K562 (cell line): Measurements from ENCODE around the gene ITM2A. TPM values are rescaled to one million over a fixed set of nuclear protein-coding genes. Genes with fewer than 3 reads are reported as not detected.

ENCODE experiments used
- ATAC-seq: fragments of 200-7000 bp; cut with Tn5 transposase; 3 replicates; pipeline ENCODE4 v1.9.1; 2020; ENCODE audit warnings: moderate library complexity
- BruUV-seq: library from RNA; stranded (reverse); fragments of 400-500 nt; replicated peaks from 2 replicates; lab custom pipeline; 2021; lab: Mats Ljungman, UMichigan
- CTCF ChIA-PET: fragments of 300-600 bp; formaldehyde crosslinking; extraction: SDS; loops from one replicate; lab custom pipeline; 2021; ENCODE audit warnings: low intra/inter-chr PET ratio; lab: Yijun Ruan, JAX
- POLR2A ChIA-PET: fragments of 300-600, 350-650 bp; sonication (Branson Sonifier 250); formaldehyde crosslinking; extraction: SDS; loops from one replicate; lab custom pipeline; 2021; ENCODE audit warnings: antibody characterized with exemption, inconsistent platforms; lab: Yijun Ruan, JAX
- DNase-seq, 4 experiments: peaks; one replicate each; pipeline versions ENCODE4 v3.0.0 to v3.0.0-alpha.2; 2011 to 2018; ENCODE audit warnings: low spot score in 3 of 4, mixed read lengths in 3 of 4; ENCODE audit errors: extremely low read depth in 1 of 4
- FAIRE-seq: peaks from 2 replicates; lab custom pipeline; 2011; peaks lifted over from hg19 to GRCh38; lab: Jason Lieb, UNC
- H2AFZ ChIP-seq: 2 replicates; pipeline ENCODE4 v1.6.0; 2011; ENCODE audit warnings: low read depth, low read length, control low read depth, inconsistent platforms
- H3K27ac ChIP-seq: fragments of 200-600 bp; 3 replicates; pipeline ENCODE4 v1.8.0; 2011; ENCODE audit warnings: low read depth, mild to moderate bottlenecking, control low read depth, inconsistent platforms, low read length, moderate library complexity, mixed read lengths; ENCODE audit errors: extremely low read depth
- H3K27me3 ChIP-seq, 2 experiments: fragments of 300-600 bp in 1 of 2; 2 replicates in 1 of 2; 3 replicates in 1 of 2; pipeline versions ENCODE4 v1.6.0 to v1.8.0; 2011; ENCODE audit warnings: inconsistent platforms in 2 of 2, low read length in 2 of 2, mild to moderate bottlenecking in 1 of 2, mixed read lengths in 1 of 2, moderate library complexity in 1 of 2; ENCODE audit not compliant: control insufficient read depth in 2 of 2, insufficient read depth in 2 of 2
- H3K36me3 ChIP-seq: fragments of 300-600 bp; 3 replicates; pipeline ENCODE4 v1.8.0; 2011; ENCODE audit warnings: mild to moderate bottlenecking, low read length, inconsistent platforms; ENCODE audit not compliant: control insufficient read depth, insufficient read depth
- H3K4me1 ChIP-seq, 2 experiments: fragments of 200-600 bp in 1 of 2; replicated peaks in 1 of 2; 2 replicates in 1 of 2; 3 replicates in 1 of 2; pipeline versions ENCODE4 v1.5.1 to v1.8.0; 2011; ENCODE audit warnings: inconsistent platforms in 2 of 2, low read length in 2 of 2, mild to moderate bottlenecking in 1 of 2, mixed read lengths in 1 of 2, moderate library complexity in 1 of 2; ENCODE audit not compliant: control insufficient read depth in 2 of 2, insufficient read depth in 2 of 2
- H3K4me2 ChIP-seq: 2 replicates; pipeline ENCODE4 v1.6.1; 2011; ENCODE audit warnings: low read length, control low read depth, inconsistent platforms, mixed read lengths; ENCODE audit not compliant: insufficient read depth
- H3K4me3 ChIP-seq: fragments of 200-600 bp; sonication (generic), shearing (Covaris generic); 2 replicates; pipeline ENCODE4 v1.5.1; 2016; ENCODE audit warnings: control low read depth, inconsistent platforms
- H3K79me2 ChIP-seq: fragments of 200-600 bp; 3 replicates; pipeline ENCODE4 v1.8.0; 2011; ENCODE audit warnings: low read length, inconsistent platforms; ENCODE audit not compliant: control insufficient read depth, insufficient read depth
- H3K9ac ChIP-seq, 2 experiments: 2 replicates each; pipeline versions ENCODE4 v1.6.0 to v1.6.1; 2011; ENCODE audit warnings: low read depth in 2 of 2, low read length in 2 of 2, control low read depth in 1 of 2, inconsistent platforms in 1 of 2, mild to moderate bottlenecking in 1 of 2, mixed read lengths in 1 of 2; ENCODE audit not compliant: insufficient read depth in 1 of 2
- H3K9me1 ChIP-seq: one replicate; pipeline ENCODE4 v1.6.0; 2011; ENCODE audit warnings: inconsistent platforms, mild to moderate bottlenecking, low read length, moderate library complexity; ENCODE audit not compliant: control insufficient read depth, insufficient read depth
- H3K9me3 ChIP-seq: replicated peaks from 2 replicates; pipeline ENCODE4 v1.5.1; 2011; ENCODE audit warnings: low read depth, low read length, inconsistent platforms; ENCODE audit not compliant: control insufficient read depth, insufficient read depth
- H4K20me1 ChIP-seq: replicated peaks from 2 replicates; pipeline ENCODE4 v1.6.1; 2011; ENCODE audit warnings: low read length, inconsistent platforms, mixed read lengths; ENCODE audit not compliant: control insufficient read depth, insufficient read depth
- EWSR1 ChIP-seq: fragments of 450-650 bp; IDR thresholded peaks from 2 replicates; pipeline ENCODE4 v1.6.1; 2018; ENCODE audit warnings: borderline replicate concordance, mild to moderate bottlenecking, low read depth, moderate library complexity; ENCODE audit not compliant: partially characterized antibody
- FOXJ2 ChIP-seq: fragments of 200-800 bp; sonication (Bioruptor generic); IDR thresholded peaks from 2 replicates; pipeline ENCODE4 v1.6.1; 2016; ENCODE audit warnings: missing genetic modification characterization, missing compliant biosample characterization
- HLTF ChIP-seq: fragments of 450-650 bp; IDR thresholded peaks from 2 replicates; pipeline ENCODE4 v1.6.1; 2016
- ID3 ChIP-seq, 2 experiments: fragments of 250-450 bp in 1 of 2; fragments of 450-650 bp in 1 of 2; sonication (Bioruptor Pico) in 1 of 2; IDR thresholded peaks; 2 replicates each; pipeline versions ENCODE4 v1.6.1 to v1.8.0; 2016 to 2021; ENCODE audit warnings: mild to moderate bottlenecking in 2 of 2, moderate library complexity in 2 of 2, missing compliant biosample characterization in 1 of 2, missing genetic modification characterization in 1 of 2
- ILF3 ChIP-seq: fragments of 450-650 bp; IDR thresholded peaks from 2 replicates; pipeline ENCODE4 v1.6.1; 2018; ENCODE audit warnings: antibody characterized with exemption, mild to moderate bottlenecking, moderate library complexity, borderline replicate concordance
- KDM1A ChIP-seq, 2 experiments: fragments of 450-650 bp; IDR thresholded peaks; 2 replicates each; pipeline ENCODE4 v1.6.1; 2016; ENCODE audit warnings: mild to moderate bottlenecking in 2 of 2
- MAZ ChIP-seq, 2 experiments: fragments of 450-650 bp in 1 of 2; sonication (generic) in 1 of 2; formaldehyde crosslinking; IDR thresholded peaks in 1 of 2; conservative IDR thresholded peaks in 1 of 2; 2 replicates each; pipeline versions ENCODE4 v1.4.0 to v1.5.0; 2020; ENCODE audit warnings: mild to moderate bottlenecking in 1 of 2, missing genetic modification reagents in 1 of 2
- OTX1 ChIP-seq: fragments of 450-650 bp; formaldehyde crosslinking; IDR thresholded peaks from 2 replicates; pipeline ENCODE4 v1.4.0; 2022; ENCODE audit warnings: mild to moderate bottlenecking
- RBM39 ChIP-seq: fragments of 200-400 bp; formaldehyde crosslinking; optimal IDR thresholded peaks from 2 replicates; pipeline ENCODE3; 2018; ENCODE audit warnings: low read depth, low read length
- SIN3B ChIP-seq: fragments of 450-650 bp; IDR thresholded peaks from 2 replicates; pipeline ENCODE4 v1.6.1; 2017; ENCODE audit warnings: low read depth, mild to moderate bottlenecking, moderate library complexity
- ZKSCAN8 ChIP-seq: fragments of 200-800 bp; sonication (Bioruptor generic); IDR thresholded peaks from 2 replicates; pipeline ENCODE4 v1.6.1; 2016; ENCODE audit warnings: missing genetic modification characterization, missing compliant biosample characterization
- ZNF347 ChIP-seq: fragments of 450-650 bp; formaldehyde crosslinking; IDR thresholded peaks from 2 replicates; pipeline ENCODE4 v1.4.0; 2020; ENCODE audit warnings: low read depth, mild to moderate bottlenecking, moderate library complexity
- ZNF41 ChIP-seq: fragments of 250-450 bp; sonication (Bioruptor Pico); conservative IDR thresholded peaks from 2 replicates; pipeline ENCODE4 v1.4.0; 2020; ENCODE audit warnings: mild to moderate bottlenecking
- WGBS: fragments of 100-300 bp; shearing (Covaris generic); methylation state at CpG from one replicate; pipeline ENCODE4 v1.1.6; 2016; ENCODE audit warnings: low coverage, mixed read lengths; ENCODE audit not compliant: insufficient coverage; ENCODE audit errors: missing lambda C conversion rate; 5-methylcytosine and 5-hydroxymethylcytosine counted together
- in situ Hi-C: fragments of 300-500 bp; cut with MboI; formaldehyde crosslinking; loops from 4 replicates; pipeline ENCODE4 v1.15.0; 2018; ENCODE audit warnings: inconsistent platforms, mixed read lengths
- intact Hi-C: fragments of 100-400 bp; cut with micrococcal nuclease; formaldehyde crosslinking; loops from 2 replicates; pipeline ENCODE4 v1.14.2; 2022
- polyA plus RNA-seq, 8 experiments: library from polyadenylated mRNA; depleted of rRNA in 4 of 8; stranded (reverse) in 5 of 8; unstranded in 3 of 8; fragments of >200 nt; fragmentation: Nextera tagmentation in 2 of 8; fragmentation: Illumina TruSeq in 1 of 8; extraction: Ambion mirVana in 2 of 8; extraction: Trizol in 1 of 8; gene quantifications; 2 replicates each; pipeline versions ENCODE4 v1.2.1 to v1.2.3, GENCODE V29; 2011 to 2014; ENCODE audit warnings: inconsistent platforms in 1 of 8, missing spikeins in 1 of 8
- total RNA-seq, 7 experiments: library from RNA; depleted of rRNA in 6 of 7; stranded (reverse); fragments of >200 nt in 6 of 7; fragmentation: Illumina TruSeq in 2 of 7; extraction: Trizol in 2 of 7; gene quantifications; 2 replicates each; pipeline versions ENCODE4 v1.2.1 to v1.2.3, GENCODE V29; 2011 to 2021; ENCODE audit warnings: low replicate concordance in 1 of 7
- TF ChIP-seq, protein P1 (sequence below): sonication (generic); formaldehyde crosslinking; IDR thresholded peaks from 2 replicates; pipeline ENCODE4 v1.9.0; 2022; ENCODE audit warnings: mild to moderate bottlenecking, missing genetic modification reagents

The ITM2A gene
- total and polyA plus RNA-seq, 9 of the 15 experiments (the other 6 are each of a cell fraction or from before 2014, with no cell fraction given): 29.4 to 117 (median 57.4) TPM

DNA sequence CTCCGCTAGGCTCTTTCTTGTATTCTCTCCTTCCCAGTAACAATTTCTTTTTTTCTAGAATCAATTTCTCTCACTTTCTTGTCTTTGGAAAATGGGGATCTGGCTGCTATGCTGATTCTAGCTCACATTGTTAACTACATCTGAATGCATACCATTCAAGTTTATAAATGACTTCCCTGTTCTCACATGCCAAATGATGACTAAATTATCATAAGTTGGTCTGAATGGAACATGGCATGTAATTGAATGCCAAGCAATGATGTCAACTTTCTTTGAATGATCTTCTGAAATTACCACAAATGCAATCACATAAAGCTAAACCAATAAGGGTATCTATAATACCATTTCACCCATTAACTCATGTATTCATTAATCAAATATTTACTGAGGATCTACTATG, 2.7 kb upstream of the ITM2A start:
- Histone ChIP-seq H3K79me2 (peaks cover 18% of the 10 kb centered on the region), H3K36me3 (no peaks in the 10 kb centered on the region), H4K20me1 (no peaks in the 10 kb centered on the region), H2AFZ (no peak overlapping the region), H3K4me1 (no peaks in the 10 kb centered on the region; a peak in 2 of 5 replicates), H3K9ac (no peak overlapping the region), H3K9me3 (no peaks in the 10 kb centered on the region), H3K9me1 (no peaks in the 10 kb centered on the region), H3K4me2 (no peak overlapping the region), H3K27me3 (no peaks in the 10 kb centered on the region), H3K4me3 (no peak overlapping the region), H3K27ac (no peak overlapping the region)
- TF ChIP-seq OTX1 (CRISPR knock-in tag) (no peak), ILF3 (no peak), EWSR1 (no peak)
- TF ChIP-seq, protein P1, sequence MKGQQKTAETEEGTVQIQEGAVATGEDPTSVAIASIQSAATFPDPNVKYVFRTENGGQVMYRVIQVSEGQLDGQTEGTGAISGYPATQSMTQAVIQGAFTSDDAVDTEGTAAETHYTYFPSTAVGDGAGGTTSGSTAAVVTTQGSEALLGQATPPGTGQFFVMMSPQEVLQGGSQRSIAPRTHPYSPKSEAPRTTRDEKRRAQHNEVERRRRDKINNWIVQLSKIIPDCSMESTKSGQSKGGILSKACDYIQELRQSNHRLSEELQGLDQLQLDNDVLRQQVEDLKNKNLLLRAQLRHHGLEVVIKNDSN: no peak
- no peak for ATAC-seq
- POLR2A ChIA-PET: no interaction called here
- intact Hi-C loops: loop anchor here (5.0 kb wide), 1 partner anchor 42 kb away; no protein-coding TSS in a partner anchor
- DNase-seq: no peak
- BruUV-seq: no TSS peak
- CTCF ChIA-PET: no interaction called here
- no peak for FAIRE-seq
- in situ Hi-C loops: no loop called here
- whole genome bisulfite sequencing: 55% methylated on average over 1 of the region's 1 CpG

DNA sequence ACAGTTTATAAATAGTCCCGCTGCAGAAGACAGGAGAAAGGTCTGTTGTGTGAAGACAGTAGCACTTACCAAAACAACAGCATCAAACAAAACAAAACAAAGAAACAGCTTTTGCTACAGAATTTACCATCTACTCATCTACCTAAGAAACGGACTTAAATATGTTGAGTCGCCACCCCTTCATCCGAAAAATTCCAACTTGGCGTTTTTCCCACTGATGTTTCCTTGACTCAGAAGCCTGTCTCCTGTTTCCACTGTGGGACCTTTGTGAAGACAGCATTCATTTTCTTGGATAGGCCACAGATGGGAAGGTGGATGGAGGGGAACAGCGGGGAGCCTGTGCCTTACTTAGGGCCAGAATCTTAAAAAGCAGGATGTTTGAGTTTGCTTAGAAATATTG, 1.3 kb upstream of the ITM2A start:
- H4K20me1 ChIP-seq: no peaks in the 10 kb centered on the region
- no peaks in the 10 kb centered on the region; a peak in 2 of 5 replicates for H3K4me1 ChIP-seq
- H3K79me2 ChIP-seq: peaks cover 31% of the 10 kb centered on the region
- POLR2A ChIA-PET: interaction anchor here (1.2 kb wide), 1 partner anchor 43 kb away, joined by 3 read pairs; no protein-coding TSS in a partner anchor
- H3K27me3 ChIP-seq: no peaks in the 10 kb centered on the region
- no peak overlapping the region for H3K9ac ChIP-seq
- peak overlapping the region; percentile 66 for H2AFZ ChIP-seq
- no peaks in the 10 kb centered on the region for H3K9me3 ChIP-seq
- no peak overlapping the region for H3K4me2 ChIP-seq
- peak overlapping the region; percentile 78; the same call in 2 of the 3 replicates for H3K27ac ChIP-seq
- WGBS: 42% methylated on average over 6 of the region's 6 CpGs
- no peaks in the 10 kb centered on the region for H3K36me3 ChIP-seq
- in situ Hi-C loops (no loop called here), intact Hi-C loops (loop anchor here (5.0 kb wide), 1 partner anchor 44 kb away; no protein-coding TSS in a partner anchor)
- H3K4me3 ChIP-seq: no peak overlapping the region
- CTCF ChIA-PET: no interaction called here
- no peak for FAIRE-seq
- no peak for ATAC-seq
- no peaks in the 10 kb centered on the region for H3K9me1 ChIP-seq
- no peak for DNase-seq
- BruUV-seq: no TSS peak
- TF ChIP-seq HLTF: no peak
- no peak for TF ChIP-seq RBM39
- TF ChIP-seq ZNF41 (CRISPR knock-in tag): no peak
- no peak for TF ChIP-seq ZKSCAN8
- no peak for TF ChIP-seq FOXJ2
- TF ChIP-seq MAZ (CRISPR knock-in tag; conservative IDR thresholded peaks at IDR 0.05 in 1 of 2, IDR thresholded peaks at IDR 0.05 in 1 of 2): no peak
- TF ChIP-seq ID3 (CRISPR knock-in tag; IDR thresholded peaks at IDR 0.05): no peak
- no peak for TF ChIP-seq ID3 (tag; IDR thresholded peaks at IDR 0.05)
- no peak for TF ChIP-seq SIN3B
- no peak for TF ChIP-seq ZNF347 (CRISPR knock-in tag)
- TF ChIP-seq KDM1A (IDR thresholded peaks at IDR 0.05): no peak
